CD14-positive monocyte (primary cell): ENCODE data around the gene COL20A1. TPM values are rescaled to one million over a fixed set of nuclear protein-coding genes. Genes with fewer than 3 reads are reported as not detected.
A peak's percentile ranks its signal among the peaks of the same experiment; 100 is the strongest.

ENCODE experiments used
- DNase-seq, 3 donors: peaks; one replicate each; pipeline ENCODE4 v3.0.0-alpha.2; 2011 to 2022
- H2AFZ ChIP-seq: 2 replicates; pipeline ENCODE4 v1.6.0; 2012; ENCODE audit warnings: mild to moderate bottlenecking, low read depth, low read length, inconsistent platforms; ENCODE audit not compliant: insufficient read depth, poor library complexity, severe bottlenecking
- H3K27ac ChIP-seq, 2 donors: 1 replicate in 1 of 2; 2 replicates in 1 of 2; pipeline ENCODE4 v1.5.1; 2012 to 2013; ENCODE audit warnings: low read length in 2 of 2, control low read depth in 1 of 2, inconsistent platforms in 1 of 2, low read depth in 1 of 2, mild to moderate bottlenecking in 1 of 2
- H3K27me3 ChIP-seq, 2 donors: one replicate each; pipeline versions ENCODE4 v1.6.0 to v1.6.1; 2011 to 2013; ENCODE audit warnings: low read length in 2 of 2; ENCODE audit not compliant: control insufficient read depth in 2 of 2, insufficient read depth in 2 of 2
- H3K36me3 ChIP-seq, 2 donors: replicated peaks in 1 of 2; 1 replicate in 1 of 2; 2 replicates in 1 of 2; pipeline versions ENCODE4 v1.5.1 to v1.6.1; 2012 to 2013; ENCODE audit warnings: low read length in 2 of 2, control low read depth in 1 of 2, inconsistent platforms in 1 of 2, mild to moderate bottlenecking in 1 of 2; ENCODE audit not compliant: insufficient read depth in 2 of 2, control insufficient read depth in 1 of 2
- H3K4me1 ChIP-seq, 2 donors: 1 replicate in 1 of 2; 2 replicates in 1 of 2; pipeline versions ENCODE4 v1.5.1 to v1.6.1; 2012 to 2013; ENCODE audit warnings: low read length in 2 of 2, control low read depth in 1 of 2, inconsistent platforms in 1 of 2, mild to moderate bottlenecking in 1 of 2, moderate library complexity in 1 of 2; ENCODE audit not compliant: insufficient read depth in 2 of 2, control insufficient read depth in 1 of 2
- H3K4me2 ChIP-seq: replicated peaks from 2 replicates; pipeline ENCODE3; 2012; ENCODE audit warnings: low read length, moderate library complexity, mild to moderate bottlenecking; ENCODE audit not compliant: poor library complexity, severe bottlenecking; ENCODE audit errors: extremely low read depth
- H3K4me3 ChIP-seq, 3 experiments: fragments of 200-600 bp in 1 of 3; sonication (generic) in 1 of 3; replicated peaks in 1 of 3; 1 replicate in 2 of 3; 2 replicates in 1 of 3; pipeline ENCODE4 v1.5.1; 2011 to 2013; ENCODE audit warnings: low read length in 3 of 3, mild to moderate bottlenecking in 3 of 3, control low read depth in 2 of 3, low read depth in 2 of 3, inconsistent platforms in 1 of 3, moderate library complexity in 1 of 3
- H3K79me2 ChIP-seq: 2 replicates; pipeline ENCODE4 v1.6.0; 2012; ENCODE audit warnings: mild to moderate bottlenecking, control low read depth, inconsistent platforms, low read length, moderate library complexity; ENCODE audit not compliant: insufficient read depth
- H3K9ac ChIP-seq: 2 replicates; pipeline ENCODE4 v1.6.0; 2017; ENCODE audit warnings: low read length, mild to moderate bottlenecking; ENCODE audit not compliant: insufficient read depth, poor library complexity, severe bottlenecking
- H3K9me3 ChIP-seq, 2 donors: replicated peaks in 1 of 2; 1 replicate in 1 of 2; 2 replicates in 1 of 2; pipeline versions ENCODE4 v1.5.1 to v1.6.1; 2012 to 2013; ENCODE audit warnings: low read length in 2 of 2, control low read depth in 1 of 2; ENCODE audit not compliant: control insufficient read depth in 1 of 2, insufficient read depth in 1 of 2
- H4K20me1 ChIP-seq: 2 replicates; pipeline ENCODE4 v1.6.0; 2012; ENCODE audit warnings: mild to moderate bottlenecking, low read length, control low read depth, moderate library complexity; ENCODE audit not compliant: insufficient read depth
- H3K27ac Mint-ChIP-seq, 7 donors: one replicate each; pipeline ENCODE4 v1.8.0; 2020; ENCODE audit warnings: mild to moderate bottlenecking in 7 of 7, mixed read lengths in 7 of 7, moderate library complexity in 6 of 7, inconsistent platforms in 2 of 7
- H3K27me3 Mint-ChIP-seq, 3 donors: one replicate each; pipeline ENCODE4 v1.8.0; 2021 to 2022; ENCODE audit warnings: low read depth in 3 of 3, mild to moderate bottlenecking in 3 of 3, mixed read lengths in 3 of 3, moderate library complexity in 3 of 3, inconsistent platforms in 1 of 3
- H3K36me3 Mint-ChIP-seq, 2 donors: one replicate each; pipeline ENCODE4 v1.8.0; 2020; ENCODE audit warnings: mixed read lengths in 2 of 2, inconsistent platforms in 1 of 2, mild to moderate bottlenecking in 1 of 2
- H3K4me1 Mint-ChIP-seq: one replicate; pipeline ENCODE4 v1.8.0; 2020; ENCODE audit warnings: mild to moderate bottlenecking, mixed read lengths
- H3K4me3 Mint-ChIP-seq, 2 donors: one replicate each; pipeline ENCODE4 v1.8.0; 2020; ENCODE audit warnings: mild to moderate bottlenecking in 2 of 2, mixed read lengths in 2 of 2, moderate library complexity in 1 of 2
- H3K9me3 Mint-ChIP-seq, 7 donors: one replicate each; pipeline ENCODE4 v1.8.0; 2020 to 2022; ENCODE audit warnings: mixed read lengths in 7 of 7, mild to moderate bottlenecking in 6 of 7, moderate library complexity in 6 of 7, inconsistent platforms in 2 of 7
- WGBS: methylation state at CpG from one replicate; pipeline ENCODE4 v1.1.5; 2013; ENCODE audit warnings: missing lambda C conversion rate; ENCODE audit not compliant: insufficient coverage; 5-methylcytosine and 5-hydroxymethylcytosine counted together
- intact Hi-C, 2 donors: fragments of 100-400 bp; cut with micrococcal nuclease; formaldehyde crosslinking; loops; one replicate each; pipeline versions ENCODE4 v1.15.0 to v1.15.1; 2023
- polyA plus RNA-seq, 3 donors: library from polyadenylated mRNA; depleted of rRNA in 1 of 3; unstranded in 2 of 3; stranded (reverse) in 1 of 3; fragments of 300-500 nt in 2 of 3; fragments of >200 nt in 1 of 3; fragmentation: Illumina TruSeq in 2 of 3; gene quantifications; 1 replicate in 2 of 3; 2 replicates in 1 of 3; pipeline ENCODE4 v1.2.3, GENCODE V29; 2012 to 2021
- TF ChIP-seq, protein P1 (sequence below): fragments of 200-600 bp; IDR thresholded peaks from one replicate; pipeline ENCODE4 v1.8.0; 2022; ENCODE audit warnings: antibody characterized with exemption, mild to moderate bottlenecking

The COL20A1 gene
- polyA plus RNA-seq, 3 donors, result not detected

DNA sequence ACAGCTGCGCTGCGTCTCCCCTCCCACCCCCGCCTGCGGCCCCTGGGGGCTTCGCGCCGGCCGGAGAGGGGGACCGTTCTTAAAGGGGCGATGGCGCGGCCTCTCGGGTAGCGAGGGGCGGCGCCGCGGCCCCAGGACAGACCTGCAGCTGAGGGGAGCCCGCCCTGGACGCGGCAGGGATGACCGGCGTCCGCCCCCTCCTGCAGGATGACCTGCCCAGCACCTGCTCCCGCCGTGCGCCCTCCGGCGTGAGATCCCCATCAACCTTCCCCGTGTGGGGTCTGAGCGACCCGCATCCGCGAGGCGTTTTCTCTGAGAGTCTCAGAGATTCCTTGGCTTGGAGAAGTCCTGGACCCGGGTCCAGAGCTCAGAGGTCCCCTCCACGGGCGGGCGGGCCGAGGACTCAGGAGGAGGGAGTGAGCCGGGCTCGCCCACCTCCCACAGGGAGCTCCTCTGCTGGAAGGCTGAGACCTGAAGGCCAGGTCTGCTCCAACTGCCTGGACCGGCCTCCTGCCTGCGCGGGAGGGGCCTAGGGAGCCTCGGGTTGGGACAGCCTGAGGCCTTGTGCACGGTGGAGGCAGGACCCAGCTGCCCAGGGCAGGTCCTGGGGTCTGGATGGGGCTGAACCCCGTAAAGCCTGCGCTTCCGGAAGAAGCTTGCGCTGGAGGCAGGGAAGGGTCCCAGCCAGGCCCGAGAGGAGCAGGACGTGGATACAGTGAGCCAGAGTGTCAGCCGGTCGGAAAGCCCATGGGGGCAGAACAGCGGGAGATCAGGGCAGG lies 38.2 kb upstream of the COL20A1 start:
- H3K27me3 Mint-ChIP-seq, result peaks cover 49 to 67% (median 54%) of the 10 kb centered on the region in 3 donors
- Histone ChIP-seq H3K9ac (no peak overlapping the region), H4K20me1 (no peaks in the 10 kb centered on the region), H2AFZ (no peak overlapping the region), H3K4me3 (no peak overlapping the region), H3K27ac (no peak overlapping the region), H3K4me1 (no peaks in the 10 kb centered on the region), H3K36me3 (no peaks in the 10 kb centered on the region), H3K4me2 (no peak overlapping the region), H3K9me3 (peaks cover 0 to 11% of the 10 kb centered on the region in 2 donors), H3K79me2 (no peaks in the 10 kb centered on the region), H3K27me3 (peaks cover 17 to 46% of the 10 kb centered on the region in 2 donors)
- no peaks in the 10 kb centered on the region for H3K4me1 Mint-ChIP-seq
- no peaks in the 10 kb centered on the region for H3K36me3 Mint-ChIP-seq
- H3K9me3 Mint-ChIP-seq, result peaks cover 0 to 16% (median 0%) of the 10 kb centered on the region in 7 donors
- no peak overlapping the region for H3K27ac Mint-ChIP-seq
- 7% methylated on average over 48 of the region's 56 CpGs for WGBS
- TF ChIP-seq, protein P1, sequence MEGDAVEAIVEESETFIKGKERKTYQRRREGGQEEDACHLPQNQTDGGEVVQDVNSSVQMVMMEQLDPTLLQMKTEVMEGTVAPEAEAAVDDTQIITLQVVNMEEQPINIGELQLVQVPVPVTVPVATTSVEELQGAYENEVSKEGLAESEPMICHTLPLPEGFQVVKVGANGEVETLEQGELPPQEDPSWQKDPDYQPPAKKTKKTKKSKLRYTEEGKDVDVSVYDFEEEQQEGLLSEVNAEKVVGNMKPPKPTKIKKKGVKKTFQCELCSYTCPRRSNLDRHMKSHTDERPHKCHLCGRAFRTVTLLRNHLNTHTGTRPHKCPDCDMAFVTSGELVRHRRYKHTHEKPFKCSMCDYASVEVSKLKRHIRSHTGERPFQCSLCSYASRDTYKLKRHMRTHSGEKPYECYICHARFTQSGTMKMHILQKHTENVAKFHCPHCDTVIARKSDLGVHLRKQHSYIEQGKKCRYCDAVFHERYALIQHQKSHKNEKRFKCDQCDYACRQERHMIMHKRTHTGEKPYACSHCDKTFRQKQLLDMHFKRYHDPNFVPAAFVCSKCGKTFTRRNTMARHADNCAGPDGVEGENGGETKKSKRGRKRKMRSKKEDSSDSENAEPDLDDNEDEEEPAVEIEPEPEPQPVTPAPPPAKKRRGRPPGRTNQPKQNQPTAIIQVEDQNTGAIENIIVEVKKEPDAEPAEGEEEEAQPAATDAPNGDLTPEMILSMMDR, result no peak
- no peak for DNase-seq
- peak overlapping the region in 1 of 2 donors; percentile 80 for H3K4me3 Mint-ChIP-seq
- intact Hi-C loops, result no loop called here

DNA sequence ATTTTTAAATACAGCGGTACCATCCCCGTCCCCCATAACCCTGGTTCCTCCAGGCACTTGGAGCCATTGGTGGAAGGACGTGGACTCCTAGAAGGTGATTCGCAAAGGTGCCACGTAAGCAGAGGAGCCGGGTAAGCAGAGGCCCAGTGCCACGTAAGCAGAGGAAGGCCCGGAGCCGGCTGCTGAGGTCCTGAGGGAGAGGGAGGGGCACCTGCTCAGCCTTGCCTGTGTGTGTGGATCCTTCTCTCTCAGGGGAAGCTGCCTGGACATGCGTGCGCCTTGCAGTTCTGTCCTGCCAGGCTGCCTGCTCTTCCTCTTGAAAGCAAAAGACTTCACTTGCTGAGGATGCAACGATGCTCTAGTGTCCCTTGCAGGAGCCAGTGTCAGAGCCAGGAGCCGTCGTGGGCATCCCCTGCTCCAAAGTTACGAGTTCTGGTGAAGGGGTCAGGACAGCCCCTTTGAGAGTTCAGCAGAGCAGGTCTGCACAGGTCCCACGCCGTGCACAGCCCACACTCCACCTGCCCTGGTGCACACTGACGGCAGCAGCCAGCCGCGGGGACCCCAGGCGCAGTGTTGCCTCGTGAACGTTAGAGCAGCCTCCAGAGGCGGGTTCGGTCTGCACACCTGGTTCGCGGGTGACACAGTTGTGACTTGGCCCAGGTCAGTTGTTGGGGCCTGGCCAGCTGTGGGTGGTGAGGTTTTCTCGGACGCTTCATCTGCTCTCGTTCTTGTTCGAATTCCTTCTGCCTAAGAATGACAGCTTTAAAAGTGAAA lies 36.9 kb upstream of the COL20A1 start:
- intact Hi-C loops, result no loop called here
- H3K27me3 ChIP-seq, result peaks cover 17 to 46% of the 10 kb centered on the region in 2 donors
- no peaks in the 10 kb centered on the region for H3K4me1 ChIP-seq
- H3K4me3 ChIP-seq, result no peak overlapping the region
- no peaks in the 10 kb centered on the region for H4K20me1 ChIP-seq
- H3K9me3 ChIP-seq, result peaks cover 0 to 11% of the 10 kb centered on the region in 2 donors
- no peaks in the 10 kb centered on the region for H3K79me2 ChIP-seq
- TF ChIP-seq, protein P1, result no peak
- no peak overlapping the region for H3K4me2 ChIP-seq
- Mint-ChIP-seq H3K4me1 (no peaks in the 10 kb centered on the region), H3K9me3 (peaks cover 0 to 13% (median 0%) of the 10 kb centered on the region in 7 donors), H3K27ac (peak overlapping the region in 1 of 7 donors; percentile 35), H3K36me3 (no peaks in the 10 kb centered on the region), H3K4me3 (peak overlapping the region in 1 of 2 donors; percentile 40), H3K27me3 (peaks cover 49 to 65% (median 51%) of the 10 kb centered on the region in 3 donors)
- H3K9ac ChIP-seq, result no peak overlapping the region
- H3K36me3 ChIP-seq, result no peaks in the 10 kb centered on the region
- no peak overlapping the region for H3K27ac ChIP-seq
- H2AFZ ChIP-seq, result no peak overlapping the region
- DNase-seq, result no peak
- 54% methylated on average over 29 of the region's 31 CpGs for WGBS
